HEK293 (cell line): ENCODE data around the gene ZFY.
"Not testable (repeated sequence)": the region's sequence is repeated elsewhere in the genome, so short reads cannot be mapped to it uniquely, and the experiment has no call there.

Source experiments
- CTCF ChIA-PET: fragments of 350-600 bp; formaldehyde crosslinking; extraction: SDS; loops from one replicate; lab custom pipeline; 2021; ENCODE audit warnings: antibody characterized with exemption; lab: Yijun Ruan, JAX
- POLR2A ChIA-PET: fragments of 300-600 bp; formaldehyde crosslinking; extraction: SDS; loops from one replicate; lab custom pipeline; 2020; ENCODE audit warnings: antibody characterized with exemption, inconsistent platforms; lab: Yijun Ruan, JAX
- H3K27ac ChIP-seq: fragments of 200-500 bp; sonication (Bioruptor generic); 2 replicates; pipeline ENCODE4 v1.5.1; 2014; ENCODE audit warnings: low read depth, low read length, control low read depth, inconsistent platforms; ENCODE audit errors: extremely low read depth
- H3K36me3 ChIP-seq, 2 experiments: fragments of 200-500 bp in 1 of 2; sonication (Bioruptor generic) in 1 of 2; 1 replicate in 1 of 2; 2 replicates in 1 of 2; pipeline ENCODE4 v1.5.1; 2014 to 2017; ENCODE audit warnings: inconsistent platforms in 2 of 2, low read length in 2 of 2; ENCODE audit not compliant: control insufficient read depth in 2 of 2, insufficient read depth in 1 of 2
- H3K4me1 ChIP-seq: fragments of 200-500 bp; sonication (Bioruptor generic); 2 replicates; pipeline ENCODE4 v1.5.1; 2014; ENCODE audit warnings: mild to moderate bottlenecking, low read length, inconsistent platforms; ENCODE audit not compliant: control insufficient read depth, insufficient read depth
- H3K4me3 ChIP-seq: 2 replicates; pipeline ENCODE4 v1.5.1; 2011; ENCODE audit warnings: low read depth, mild to moderate bottlenecking, control low read depth, low read length, moderate library complexity
- H3K9me3 ChIP-seq: fragments of 200-500 bp; sonication (Bioruptor generic); 2 replicates; pipeline ENCODE4 v1.5.1; 2014; ENCODE audit warnings: low read depth, low read length, inconsistent platforms; ENCODE audit not compliant: control insufficient read depth, insufficient read depth
- BCL6B ChIP-seq: fragments of 450-650 bp; formaldehyde crosslinking; IDR thresholded peaks from 2 replicates; pipeline ENCODE4 v1.5.1; 2017; ENCODE audit warnings: missing biosample characterization, missing genetic modification characterization
- HOXC10 ChIP-seq: sonication (generic); formaldehyde crosslinking; IDR thresholded peaks from 2 replicates; pipeline ENCODE4 v1.8.1; 2023; ENCODE audit warnings: mild to moderate bottlenecking, missing genetic modification reagents
- TRIM28 ChIP-seq: IDR thresholded peaks from 2 replicates; pipeline ENCODE4 v1.6.1; 2011; ENCODE audit warnings: low read length, control low read depth, borderline replicate concordance
- ZBTB1 ChIP-seq: fragments of 450-650 bp; formaldehyde crosslinking; IDR thresholded peaks from 2 replicates; pipeline ENCODE4 v1.5.1; 2016; ENCODE audit warnings: missing biosample characterization, missing genetic modification characterization
- ZBTB21 ChIP-seq: fragments of 450-650 bp; formaldehyde crosslinking; IDR thresholded peaks from 2 replicates; pipeline ENCODE4 v1.5.1; 2017; ENCODE audit warnings: missing biosample characterization, missing genetic modification characterization
- ZNF132 ChIP-seq: fragments of 450-650 bp; formaldehyde crosslinking; IDR thresholded peaks from 2 replicates; pipeline ENCODE4 v1.5.1; 2017; ENCODE audit warnings: missing biosample characterization, missing genetic modification characterization, borderline replicate concordance
- ZNF146 ChIP-seq: fragments of 450-650 bp; formaldehyde crosslinking; IDR thresholded peaks from 2 replicates; pipeline ENCODE4 v1.5.1; 2016; ENCODE audit warnings: missing biosample characterization, missing genetic modification characterization
- ZNF16 ChIP-seq: fragments of 450-650 bp; formaldehyde crosslinking; IDR thresholded peaks from 2 replicates; pipeline ENCODE4 v1.5.1; 2016; ENCODE audit warnings: low read depth, missing biosample characterization, missing genetic modification characterization
- ZNF211 ChIP-seq: fragments of 450-650 bp; formaldehyde crosslinking; IDR thresholded peaks from 2 replicates; pipeline ENCODE4 v1.5.1; 2016; ENCODE audit warnings: low read depth, missing biosample characterization, missing genetic modification characterization
- ZNF214 ChIP-seq: fragments of 450-650 bp; formaldehyde crosslinking; IDR thresholded peaks from 2 replicates; pipeline ENCODE4 v1.5.1; 2017; ENCODE audit warnings: missing biosample characterization, mild to moderate bottlenecking, missing genetic modification characterization, borderline replicate concordance
- ZNF280D ChIP-seq: fragments of 450-650 bp; formaldehyde crosslinking; IDR thresholded peaks from 2 replicates; pipeline ENCODE4 v1.5.1; 2016; ENCODE audit warnings: missing biosample characterization, missing genetic modification characterization
- ZNF37A ChIP-seq: fragments of 450-650 bp; IDR thresholded peaks from 2 replicates; pipeline ENCODE4 v1.5.1; 2018; ENCODE audit warnings: missing biosample characterization, missing genetic modification characterization
- ZNF416 ChIP-seq: fragments of 450-650 bp; formaldehyde crosslinking; IDR thresholded peaks from 2 replicates; pipeline ENCODE4 v1.5.1; 2016; ENCODE audit warnings: missing biosample characterization, missing genetic modification characterization
- ZNF510 ChIP-seq: fragments of 450-650 bp; formaldehyde crosslinking; IDR thresholded peaks from 2 replicates; pipeline ENCODE4 v1.5.1; 2018; ENCODE audit warnings: mild to moderate bottlenecking, missing genetic modification characterization, missing biosample characterization; ENCODE audit not compliant: insufficient replicate concordance
- ZNF677 ChIP-seq: fragments of 450-650 bp; IDR thresholded peaks from 2 replicates; pipeline ENCODE4 v1.5.0; 2018; ENCODE audit warnings: missing biosample characterization, mild to moderate bottlenecking, missing genetic modification characterization, moderate library complexity
- ZNF76 ChIP-seq: fragments of 450-650 bp; formaldehyde crosslinking; IDR thresholded peaks from 2 replicates; pipeline ENCODE4; 2016; ENCODE audit warnings: low read depth, missing biosample characterization, missing genetic modification characterization, borderline replicate concordance
- ZNF785 ChIP-seq: fragments of 450-650 bp; formaldehyde crosslinking; IDR thresholded peaks from 2 replicates; pipeline ENCODE4 v1.5.1; 2016; ENCODE audit warnings: missing biosample characterization, missing genetic modification characterization
- ZNF837 ChIP-seq: fragments of 450-650 bp; formaldehyde crosslinking; IDR thresholded peaks from 2 replicates; pipeline ENCODE4 v1.5.1; 2016; ENCODE audit warnings: missing biosample characterization, missing genetic modification characterization
- TF ChIP-seq, protein P1 (sequence below): fragments of 450-650 bp; formaldehyde crosslinking; IDR thresholded peaks from 2 replicates; pipeline ENCODE4 v1.5.1; 2016; ENCODE audit warnings: missing biosample characterization, missing genetic modification characterization
- TF ChIP-seq, protein P2 (sequence below): fragments of 450-650 bp; formaldehyde crosslinking; IDR thresholded peaks from 2 replicates; pipeline ENCODE4 v1.5.1; 2017; ENCODE audit warnings: missing biosample characterization, mild to moderate bottlenecking, missing genetic modification characterization, moderate library complexity

The ZFY gene

DNA sequence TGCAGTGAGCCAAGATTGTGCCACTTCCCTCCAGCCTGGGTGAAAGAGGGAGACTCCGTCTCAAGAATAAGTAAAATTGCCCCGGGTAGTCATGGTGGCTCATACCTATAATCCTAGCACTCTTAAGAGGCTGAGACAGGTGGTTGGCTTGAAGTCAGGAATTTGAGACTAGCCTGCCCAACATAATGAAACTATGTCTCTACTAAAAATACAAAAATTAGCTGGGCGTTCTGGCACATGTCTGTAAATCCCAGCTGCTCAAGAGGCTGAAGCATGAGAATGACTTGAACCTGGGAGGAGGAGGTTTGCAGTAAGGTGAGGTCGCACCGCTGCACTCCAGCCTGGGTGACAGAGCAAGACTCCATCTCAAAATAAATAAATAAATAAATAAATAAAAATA is 49.3 kb downstream of the ZFY start (continued):
- TF ChIP-seq HOXC10 (CRISPR knock-in tag) (no peak), ZNF132 (tag by site-specific recombination) (no peak), ZBTB21 (tag by site-specific recombination) (no peak)

- CTCF ChIA-PET, POLR2A ChIA-PET, H3K4me1 ChIP-seq, H3K9me3 ChIP-seq, H3K36me3 ChIP-seq, H3K4me3 ChIP-seq, H3K27ac ChIP-seq: not testable (repeated sequence)
Measured at GRCh38 chrY:2987178-2987577, 52.0 kb downstream of the ZFY start.

GRCh38 chrY:2997369-2997768 is 62.2 kb downstream of the ZFY start:
- H3K4me1 ChIP-seq, H3K4me3 ChIP-seq, CTCF ChIA-PET, H3K27ac ChIP-seq, POLR2A ChIA-PET, H3K36me3 ChIP-seq, H3K9me3 ChIP-seq: not testable (repeated sequence)

GRCh38 chrY:3002190-3002589 is 67.0 kb downstream of the ZFY start:
- POLR2A ChIA-PET: no interaction called here
- TF ChIP-seq ZNF211 (tag by site-specific recombination): no peak
- TF ChIP-seq, protein P1, sequence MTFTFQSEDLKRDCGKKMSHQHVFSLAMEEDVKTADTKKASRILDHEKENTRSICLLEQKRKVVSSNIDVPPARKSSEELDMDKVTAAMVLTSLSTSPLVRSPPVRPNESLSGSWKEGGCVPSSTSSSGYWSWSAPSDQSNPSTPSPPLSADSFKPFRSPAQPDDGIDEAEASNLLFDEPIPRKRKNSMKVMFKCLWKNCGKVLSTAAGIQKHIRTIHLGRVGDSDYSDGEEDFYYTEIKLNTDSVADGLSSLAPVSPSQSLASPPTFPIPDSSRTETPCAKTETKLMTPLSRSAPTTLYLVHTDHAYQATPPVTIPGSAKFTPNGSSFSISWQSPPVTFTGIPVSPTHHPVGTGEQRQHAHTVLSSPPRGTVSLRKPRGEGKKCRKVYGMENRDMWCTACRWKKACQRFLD (tag by site-specific recombination): no peak
- no peak for TF ChIP-seq ZBTB1 (tag by site-specific recombination)
- TF ChIP-seq ZNF837 (tag by site-specific recombination): no peak
- no peak for TF ChIP-seq ZNF37A
- TF ChIP-seq TRIM28: no peak
- no peak for TF ChIP-seq ZNF785 (tag by site-specific recombination)
- no peak for TF ChIP-seq ZNF677 (tag by site-specific recombination)
- TF ChIP-seq ZNF280D (tag by site-specific recombination): no peak
- no peak for TF ChIP-seq ZNF416
- TF ChIP-seq ZNF214: no peak
- TF ChIP-seq, protein P2, sequence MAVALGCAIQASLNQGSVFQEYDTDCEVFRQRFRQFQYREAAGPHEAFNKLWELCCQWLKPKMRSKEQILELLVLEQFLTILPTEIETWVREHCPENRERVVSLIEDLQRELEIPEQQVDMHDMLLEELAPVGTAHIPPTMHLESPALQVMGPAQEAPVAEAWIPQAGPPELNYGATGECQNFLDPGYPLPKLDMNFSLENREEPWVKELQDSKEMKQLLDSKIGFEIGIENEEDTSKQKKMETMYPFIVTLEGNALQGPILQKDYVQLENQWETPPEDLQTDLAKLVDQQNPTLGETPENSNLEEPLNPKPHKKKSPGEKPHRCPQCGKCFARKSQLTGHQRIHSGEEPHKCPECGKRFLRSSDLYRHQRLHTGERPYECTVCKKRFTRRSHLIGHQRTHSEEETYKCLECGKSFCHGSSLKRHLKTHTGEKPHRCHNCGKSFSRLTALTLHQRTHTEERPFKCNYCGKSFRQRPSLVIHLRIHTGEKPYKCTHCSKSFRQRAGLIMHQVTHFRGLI (tag by site-specific recombination): no peak
- TF ChIP-seq ZNF76: no peak
- no peak for TF ChIP-seq BCL6B (tag by site-specific recombination)
- TF ChIP-seq ZNF510: no peak
- TF ChIP-seq ZNF146 (tag by site-specific recombination): no peak
- no peak for TF ChIP-seq ZNF16 (tag by site-specific recombination)
- Histone ChIP-seq H3K4me3 (no peak overlapping the region), H3K4me1 (no peaks in the 10 kb centered on the region), H3K27ac (no peak overlapping the region), H3K36me3 (no peaks in the 10 kb centered on the region), H3K9me3 (no peaks in the 10 kb centered on the region)
- CTCF ChIA-PET: no interaction called here
